ENCODE results near the gene ASMTL.
"Not testable (repeated sequence)": the region's sequence is repeated elsewhere in the genome, so short reads cannot be mapped to it uniquely, and the experiment has no call there.

The ASMTL gene

DNA sequence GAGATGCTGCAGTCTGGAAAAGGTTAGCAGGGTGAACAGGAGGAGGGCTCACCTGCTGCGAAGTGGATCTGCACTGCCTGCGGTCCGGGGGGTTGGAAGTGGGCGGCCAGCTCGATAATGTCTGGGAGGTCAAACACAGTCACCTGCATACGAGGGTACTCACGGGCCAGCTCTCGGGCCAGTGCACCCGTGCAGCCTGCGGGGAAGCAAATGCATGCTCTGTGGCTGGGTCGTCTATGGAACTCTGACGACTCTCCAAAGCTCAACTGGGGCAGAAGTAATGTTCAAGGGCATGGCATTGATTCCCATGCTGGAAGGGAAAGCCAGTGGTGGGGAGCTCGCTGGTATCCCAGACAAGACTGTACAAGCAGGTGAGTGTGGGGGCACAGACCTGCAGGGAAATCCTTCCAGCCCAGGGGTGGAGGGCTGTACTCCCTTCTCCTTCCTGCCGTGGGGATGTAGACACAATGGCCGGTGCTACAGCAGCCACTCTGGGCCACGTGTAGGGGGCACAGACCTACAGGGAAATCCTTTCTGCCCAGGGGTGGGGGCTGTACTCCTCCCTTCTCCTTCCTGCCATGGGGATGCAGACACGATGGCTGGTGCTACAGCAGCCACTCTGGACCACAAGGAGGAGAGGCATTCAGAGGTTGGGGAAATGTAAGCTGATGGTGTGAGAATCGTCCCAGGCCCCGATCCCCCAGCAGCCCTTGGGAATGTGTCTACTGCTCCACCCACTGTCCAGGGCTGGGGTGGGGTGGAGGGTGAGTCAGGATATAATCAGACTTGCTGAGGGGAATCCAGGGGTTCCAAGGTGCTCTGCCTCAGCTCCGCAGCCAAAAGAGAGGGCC lies 34.6 kb downstream of the ASMTL start:
- 94 to 97% methylated on average over 14 to 17 of the region's 20 CpGs for WGBS, 2 experiments (ENCODE audit: insufficient coverage in 2 of 2)
- H3K4me1 ChIP-seq (ENCODE audit: control insufficient read depth, insufficient read depth, low read length, poor library complexity, severe bottlenecking): no peaks in the 10 kb centered on the region
- peaks cover 75% of the 10 kb centered on the region for H3K36me3 ChIP-seq (ENCODE audit: control insufficient read depth, insufficient read depth, low read length)
- H3K27ac ChIP-seq (ENCODE audit: low read depth, low read length, severe bottlenecking): no peak overlapping the region
- peaks cover 16% of the 10 kb centered on the region for H3K9me3 ChIP-seq (ENCODE audit: control insufficient read depth, low read length)
- H3K4me3 ChIP-seq (ENCODE audit: extremely low read depth, insufficient read depth, low read length, poor library complexity, severe bottlenecking): no peak overlapping the region

GRCh38 chrX:1416965-1417760 lies 35.5 kb downstream of the ASMTL start:
- Histone ChIP-seq H3K36me3 (ENCODE audit: control insufficient read depth, insufficient read depth, low read length) (peaks cover 75% of the 10 kb centered on the region), H3K4me1 (ENCODE audit: control insufficient read depth, insufficient read depth, low read length, poor library complexity, severe bottlenecking) (no peaks in the 10 kb centered on the region), H3K4me3 (ENCODE audit: extremely low read depth, insufficient read depth, low read length, poor library complexity, severe bottlenecking) (no peak overlapping the region), H3K27ac (ENCODE audit: low read depth, low read length, severe bottlenecking) (no peak overlapping the region), H3K9me3 (ENCODE audit: control insufficient read depth, low read length) (peaks cover 10% of the 10 kb centered on the region)
- 67 to 69% methylated on average over 12 to 14 of the region's 14 CpGs for WGBS, 2 experiments (ENCODE audit: insufficient coverage in 2 of 2)

DNA sequence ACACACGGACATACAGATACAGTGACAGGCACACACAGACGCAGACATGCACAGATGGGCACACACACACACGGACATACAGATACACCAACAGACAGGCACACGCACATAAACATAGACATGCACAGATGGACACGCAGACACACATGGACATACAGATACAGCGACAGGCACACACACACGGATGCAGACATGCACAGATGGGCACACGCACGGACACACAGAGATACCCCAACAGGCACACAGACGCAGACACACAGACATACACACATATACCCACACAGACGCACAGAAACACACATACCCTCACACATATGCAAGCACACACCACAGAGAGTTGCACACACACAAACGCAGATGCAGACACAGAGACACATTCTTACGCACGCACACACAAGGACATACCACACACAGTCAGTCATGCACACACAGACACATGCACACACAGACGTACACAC lies 36.4 kb downstream of the ASMTL start:
- WGBS, 2 experiments (ENCODE audit: insufficient coverage in 2 of 2): 63 to 74% methylated on average over 13 to 14 of the region's 15 CpGs
- Histone ChIP-seq H3K36me3 (ENCODE audit: control insufficient read depth, insufficient read depth, low read length) (peaks cover 72% of the 10 kb centered on the region), H3K4me3 (ENCODE audit: extremely low read depth, insufficient read depth, low read length, poor library complexity, severe bottlenecking) (no peak overlapping the region)

GRCh38 chrX:1412551-1413161 lies 40.1 kb downstream of the ASMTL start:
- Histone ChIP-seq H3K4me1 (ENCODE audit: control insufficient read depth, insufficient read depth, low read length, poor library complexity, severe bottlenecking) (no peaks in the 10 kb centered on the region), H3K27ac (ENCODE audit: low read depth, low read length, severe bottlenecking) (no peak overlapping the region), H3K36me3 (ENCODE audit: control insufficient read depth, insufficient read depth, low read length) (peaks cover 60% of the 10 kb centered on the region), H3K4me3 (ENCODE audit: extremely low read depth, insufficient read depth, low read length, poor library complexity, severe bottlenecking) (no peak overlapping the region), H3K9me3 (ENCODE audit: control insufficient read depth, low read length) (no peaks in the 10 kb centered on the region)
- WGBS, 2 experiments (ENCODE audit: insufficient coverage in 2 of 2): 93 to 94% methylated on average over 26 to 31 of the region's 31 CpGs

More for the DNA sequence above, 36.4 kb downstream of the ASMTL start:
- Histone ChIP-seq H3K27ac (ENCODE audit: low read depth, low read length, severe bottlenecking) (no peak overlapping the region), H3K4me1 (ENCODE audit: control insufficient read depth, insufficient read depth, low read length, poor library complexity, severe bottlenecking) (no peaks in the 10 kb centered on the region), H3K9me3 (ENCODE audit: control insufficient read depth, low read length) (peaks cover 2% of the 10 kb centered on the region)

GRCh38 chrX:1411326-1411725 lies 41.4 kb downstream of the ASMTL start:
- Histone ChIP-seq H3K27ac (ENCODE audit: low read depth, low read length, severe bottlenecking) (no peak overlapping the region), H3K4me3 (ENCODE audit: extremely low read depth, insufficient read depth, low read length, poor library complexity, severe bottlenecking) (no peak overlapping the region), H3K9me3 (ENCODE audit: control insufficient read depth, low read length) (no peaks in the 10 kb centered on the region), H3K36me3 (ENCODE audit: control insufficient read depth, insufficient read depth, low read length) (peaks cover 63% of the 10 kb centered on the region), H3K4me1 (ENCODE audit: control insufficient read depth, insufficient read depth, low read length, poor library complexity, severe bottlenecking) (no peaks in the 10 kb centered on the region)
- WGBS, 2 experiments (ENCODE audit: insufficient coverage in 2 of 2): 90 to 92% methylated on average over 9 to 12 of the region's 12 CpGs

DNA sequence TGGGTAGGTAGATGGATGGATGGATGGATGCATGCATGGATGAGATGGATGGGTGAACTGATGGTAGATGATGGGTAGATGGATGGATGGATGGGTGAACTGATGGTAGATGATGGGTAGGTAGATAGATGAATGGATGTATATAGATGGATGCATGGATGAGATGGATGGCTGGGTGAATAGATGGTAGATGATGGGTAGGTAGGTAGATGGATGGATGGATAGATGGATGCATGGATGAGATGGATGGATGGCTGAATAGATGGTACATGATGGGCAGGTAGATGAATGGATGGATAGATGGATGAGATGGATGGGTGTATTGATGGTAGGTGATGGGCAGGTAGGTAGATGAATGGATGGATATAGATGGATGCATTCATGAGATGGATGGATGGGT lies 45.7 kb downstream of the ASMTL start:
- Histone ChIP-seq H3K9me3 (ENCODE audit: control insufficient read depth, low read length) (no peaks in the 10 kb centered on the region), H3K36me3 (ENCODE audit: control insufficient read depth, insufficient read depth, low read length) (peaks cover 69% of the 10 kb centered on the region), H3K4me3 (ENCODE audit: extremely low read depth, insufficient read depth, low read length, poor library complexity, severe bottlenecking) (no peak overlapping the region), H3K4me1 (ENCODE audit: control insufficient read depth, insufficient read depth, low read length, poor library complexity, severe bottlenecking) (no peaks in the 10 kb centered on the region), H3K27ac (ENCODE audit: low read depth, low read length, severe bottlenecking) (no peak overlapping the region)

GRCh38 chrX:1405769-1406168 lies 46.9 kb downstream of the ASMTL start:
- not testable (repeated sequence) for H3K4me3 ChIP-seq (ENCODE audit: extremely low read depth, insufficient read depth, low read length, poor library complexity, severe bottlenecking); H3K27ac ChIP-seq (ENCODE audit: low read depth, low read length, severe bottlenecking); H3K4me1 ChIP-seq (ENCODE audit: control insufficient read depth, insufficient read depth, low read length, poor library complexity, severe bottlenecking); H3K9me3 ChIP-seq (ENCODE audit: control insufficient read depth, low read length)
- WGBS, 2 experiments (ENCODE audit: insufficient coverage in 2 of 2): 95 to 100% methylated on average over 2 of the region's 2 CpGs
- peaks cover 74% of the 10 kb centered on the region for H3K36me3 ChIP-seq (ENCODE audit: control insufficient read depth, insufficient read depth, low read length)

GRCh38 chrX:1403867-1404266 lies 48.8 kb downstream of the ASMTL start:
- H3K27ac ChIP-seq (ENCODE audit: low read depth, low read length, severe bottlenecking); H3K4me1 ChIP-seq (ENCODE audit: control insufficient read depth, insufficient read depth, low read length, poor library complexity, severe bottlenecking); H3K4me3 ChIP-seq (ENCODE audit: extremely low read depth, insufficient read depth, low read length, poor library complexity, severe bottlenecking); H3K9me3 ChIP-seq (ENCODE audit: control insufficient read depth, low read length): not testable (repeated sequence)
- H3K36me3 ChIP-seq (ENCODE audit: control insufficient read depth, insufficient read depth, low read length): peaks cover 80% of the 10 kb centered on the region
- WGBS, 2 experiments (ENCODE audit: insufficient coverage in 2 of 2): 95 to 97% methylated on average over 3 of the region's 3 CpGs

- H3K36me3 ChIP-seq (ENCODE audit: control insufficient read depth, insufficient read depth, low read length): peaks cover 87% of the 10 kb centered on the region
- no peaks in the 10 kb centered on the region for H3K4me1 ChIP-seq (ENCODE audit: control insufficient read depth, insufficient read depth, low read length, poor library complexity, severe bottlenecking)
- H3K4me3 ChIP-seq (ENCODE audit: extremely low read depth, insufficient read depth, low read length, poor library complexity, severe bottlenecking): no peak overlapping the region
- no peaks in the 10 kb centered on the region for H3K9me3 ChIP-seq (ENCODE audit: control insufficient read depth, low read length)
- WGBS, 2 experiments (ENCODE audit: insufficient coverage in 2 of 2): 97 to 98% methylated on average over 9 of the region's 10 CpGs
- H3K27ac ChIP-seq (ENCODE audit: low read depth, low read length, severe bottlenecking): no peak overlapping the region
These were observed 49.5 kb downstream of the ASMTL start for GRCh38 chrX:1403228-1403627.

DNA sequence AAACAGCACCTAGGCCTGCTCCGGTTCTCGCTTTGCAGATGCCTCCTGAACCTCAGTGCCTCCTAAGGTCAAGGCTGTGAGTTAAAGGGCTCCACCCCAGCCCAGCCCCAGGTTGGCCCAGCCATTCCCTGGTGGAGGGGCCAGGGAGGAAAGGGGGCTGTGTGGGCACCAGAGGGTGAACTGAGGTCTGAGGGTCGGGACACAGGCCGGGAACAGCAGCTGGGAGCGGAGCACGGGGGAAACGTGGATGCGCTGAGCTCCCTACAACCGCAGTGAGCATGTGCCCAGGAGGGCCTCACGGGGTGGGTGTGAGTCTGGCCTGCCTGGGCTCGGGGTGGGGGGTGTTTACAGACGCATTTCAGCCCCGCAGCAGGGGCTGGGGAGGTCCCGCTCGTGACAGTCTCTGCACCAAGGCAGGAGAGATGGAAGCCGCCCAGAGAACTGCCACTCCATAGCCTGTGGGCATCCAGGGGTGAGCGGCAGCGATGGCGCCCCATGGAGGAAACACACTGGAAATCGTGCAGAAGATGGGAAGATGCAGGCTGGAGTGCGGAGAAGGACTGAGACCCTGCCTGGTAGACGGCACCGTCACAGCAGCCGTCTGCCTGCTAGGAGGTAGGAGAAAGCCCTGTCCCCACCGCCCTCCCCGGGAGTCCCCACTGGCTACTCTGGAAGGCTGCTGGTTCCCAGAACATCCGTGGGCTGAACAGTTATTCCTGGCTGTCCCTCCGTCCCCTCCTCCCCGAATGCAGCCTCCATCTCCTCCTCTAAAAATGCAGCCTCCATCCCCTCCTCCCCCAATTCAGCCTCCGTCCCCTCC lies 50.9 kb downstream of the ASMTL start:
- Histone ChIP-seq H3K4me3 (ENCODE audit: extremely low read depth, insufficient read depth, low read length, poor library complexity, severe bottlenecking) (no peak overlapping the region), H3K9me3 (ENCODE audit: control insufficient read depth, low read length) (no peaks in the 10 kb centered on the region), H3K27ac (ENCODE audit: low read depth, low read length, severe bottlenecking) (no peak overlapping the region), H3K36me3 (ENCODE audit: control insufficient read depth, insufficient read depth, low read length) (peaks cover 87% of the 10 kb centered on the region), H3K4me1 (ENCODE audit: control insufficient read depth, insufficient read depth, low read length, poor library complexity, severe bottlenecking) (no peaks in the 10 kb centered on the region)
- WGBS, 2 experiments (ENCODE audit: insufficient coverage in 2 of 2): 94 to 98% methylated on average over 24 of the region's 30 CpGs
